ENCODE measurements around the gene GNG8. TPM values are rescaled to one million over a fixed set of nuclear protein-coding genes. Genes with fewer than 3 reads are reported as not detected.

Gene GNG8
- total and polyA plus RNA-seq, 9 of the 15 experiments (the other 6 are each of a cell fraction or from before 2014, with no cell fraction given): 1.3 TPM; not detected in 8

DNA sequence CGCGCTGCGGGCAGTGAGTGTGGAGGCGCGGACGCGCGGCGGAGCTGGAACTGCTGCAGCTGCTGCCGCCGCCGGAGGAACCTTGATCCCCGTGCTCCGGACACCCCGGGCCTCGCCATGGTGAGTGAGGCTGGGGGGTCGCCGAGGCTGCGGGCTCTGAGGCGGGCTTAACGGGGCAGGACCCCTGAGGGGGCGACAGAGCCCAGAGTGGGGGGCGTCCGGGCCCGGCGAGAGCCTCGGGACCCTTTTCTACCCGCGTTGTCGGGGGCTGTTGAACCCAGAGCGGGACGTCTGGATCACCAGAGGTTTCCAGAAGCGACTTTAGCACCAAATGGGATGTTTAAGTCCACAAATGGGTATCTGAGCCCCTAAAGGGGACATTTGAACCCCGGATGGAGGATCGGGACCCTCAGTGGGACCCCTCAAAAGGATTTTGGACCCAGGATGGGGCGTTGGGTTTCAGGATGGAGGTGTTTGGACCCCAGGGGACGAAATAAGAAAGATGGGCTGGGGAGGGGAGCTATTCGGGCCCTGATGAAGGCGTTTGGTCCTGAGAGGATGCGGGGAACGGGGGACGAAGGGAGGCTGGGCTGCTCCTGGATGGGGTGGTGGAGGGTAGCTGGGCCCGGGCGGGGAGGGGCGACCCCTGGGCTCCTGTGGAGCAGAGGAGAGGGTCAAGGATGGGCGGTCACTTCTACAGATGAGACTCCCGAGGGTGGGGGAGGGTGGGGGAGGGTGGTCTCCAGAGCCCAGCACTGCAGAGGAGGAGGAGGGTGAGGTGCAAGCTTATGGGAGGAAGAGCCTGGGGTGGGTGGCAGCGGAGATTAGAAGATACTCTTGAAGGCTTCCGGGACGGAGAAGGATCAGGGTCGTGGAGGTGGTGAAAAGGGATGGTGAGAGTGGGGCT is 34.4 kb downstream of the GNG8 start, which contains the start of gene CALM3 (continued):
- TF ChIP-seq, protein P1, sequence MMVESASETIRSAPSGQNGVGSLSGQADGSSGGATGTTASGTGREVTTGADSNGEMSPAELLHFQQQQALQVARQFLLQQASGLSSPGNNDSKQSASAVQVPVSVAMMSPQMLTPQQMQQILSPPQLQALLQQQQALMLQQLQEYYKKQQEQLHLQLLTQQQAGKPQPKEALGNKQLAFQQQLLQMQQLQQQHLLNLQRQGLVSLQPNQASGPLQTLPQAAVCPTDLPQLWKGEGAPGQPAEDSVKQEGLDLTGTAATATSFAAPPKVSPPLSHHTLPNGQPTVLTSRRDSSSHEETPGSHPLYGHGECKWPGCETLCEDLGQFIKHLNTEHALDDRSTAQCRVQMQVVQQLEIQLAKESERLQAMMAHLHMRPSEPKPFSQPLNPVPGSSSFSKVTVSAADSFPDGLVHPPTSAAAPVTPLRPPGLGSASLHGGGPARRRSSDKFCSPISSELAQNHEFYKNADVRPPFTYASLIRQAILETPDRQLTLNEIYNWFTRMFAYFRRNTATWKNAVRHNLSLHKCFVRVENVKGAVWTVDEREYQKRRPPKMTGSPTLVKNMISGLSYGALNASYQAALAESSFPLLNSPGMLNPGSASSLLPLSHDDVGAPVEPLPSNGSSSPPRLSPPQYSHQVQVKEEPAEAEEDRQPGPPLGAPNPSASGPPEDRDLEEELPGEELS (CRISPR knock-in tag; IDR thresholded peaks at IDR 0.05; ENCODE audit: borderline replicate concordance): 0 out of 2 replicates have a peak, but pooled peaks have one; percentile 4
- TF ChIP-seq CHCHD3 (CRISPR knock-in tag; IDR thresholded peaks at IDR 0.05): no peak
- TF ChIP-seq XRCC5 (IDR thresholded peaks at IDR 0.05; ENCODE audit: low read depth, low read length): peak; percentile 30; the same call in 1 of the 2 replicates
- peak; percentile 88; the same call in 1 of the 2 replicates for TF ChIP-seq PHF8 (IDR thresholded peaks at IDR 0.05; ENCODE audit: borderline replicate concordance, low read length)
- TF ChIP-seq, protein P2, sequence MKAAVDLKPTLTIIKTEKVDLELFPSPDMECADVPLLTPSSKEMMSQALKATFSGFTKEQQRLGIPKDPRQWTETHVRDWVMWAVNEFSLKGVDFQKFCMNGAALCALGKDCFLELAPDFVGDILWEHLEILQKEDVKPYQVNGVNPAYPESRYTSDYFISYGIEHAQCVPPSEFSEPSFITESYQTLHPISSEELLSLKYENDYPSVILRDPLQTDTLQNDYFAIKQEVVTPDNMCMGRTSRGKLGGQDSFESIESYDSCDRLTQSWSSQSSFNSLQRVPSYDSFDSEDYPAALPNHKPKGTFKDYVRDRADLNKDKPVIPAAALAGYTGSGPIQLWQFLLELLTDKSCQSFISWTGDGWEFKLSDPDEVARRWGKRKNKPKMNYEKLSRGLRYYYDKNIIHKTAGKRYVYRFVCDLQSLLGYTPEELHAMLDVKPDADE (conservative IDR thresholded peaks at IDR 0.05; ENCODE audit: control insufficient read depth, low read depth, low read length): 0 out of 2 replicates have a peak, but pooled peaks have one; percentile 41
- TF ChIP-seq PTRF (tag; IDR thresholded peaks at IDR 0.05): no peak
- TF ChIP-seq YY1 (IDR thresholded peaks at IDR 0.05; ENCODE audit: borderline replicate concordance in 1 of 3, control insufficient read depth in 1 of 3, extremely low read depth in 1 of 3, insufficient read depth in 3 of 3, insufficient read length in 1 of 3, insufficient replicate concordance in 2 of 3, low read depth in 1 of 3, low read length in 2 of 3): peak in 1 of 3 experiments; percentile 43
- 0 out of 4 replicates have a peak, but pooled peaks of 1 of the 2 experiments have one; percentile 8 for TF ChIP-seq KDM1A (IDR thresholded peaks at IDR 0.05)
- no peak for TF ChIP-seq RFX5 (IDR thresholded peaks at IDR 0.05; ENCODE audit: low read depth, low read length)
- TF ChIP-seq ZNF282 (CRISPR knock-in tag; IDR thresholded peaks at IDR 0.05): no peak
- TF ChIP-seq POLR2B (IDR thresholded peaks at IDR 0.05; ENCODE audit: low read depth, partially characterized antibody): peak; percentile 51
- TF ChIP-seq SUPT5H (IDR thresholded peaks at IDR 0.05): peak; percentile 68
- no peak for TF ChIP-seq BCL6 (CRISPR knock-in tag; IDR thresholded peaks at IDR 0.05)
- TF ChIP-seq, protein P3, sequence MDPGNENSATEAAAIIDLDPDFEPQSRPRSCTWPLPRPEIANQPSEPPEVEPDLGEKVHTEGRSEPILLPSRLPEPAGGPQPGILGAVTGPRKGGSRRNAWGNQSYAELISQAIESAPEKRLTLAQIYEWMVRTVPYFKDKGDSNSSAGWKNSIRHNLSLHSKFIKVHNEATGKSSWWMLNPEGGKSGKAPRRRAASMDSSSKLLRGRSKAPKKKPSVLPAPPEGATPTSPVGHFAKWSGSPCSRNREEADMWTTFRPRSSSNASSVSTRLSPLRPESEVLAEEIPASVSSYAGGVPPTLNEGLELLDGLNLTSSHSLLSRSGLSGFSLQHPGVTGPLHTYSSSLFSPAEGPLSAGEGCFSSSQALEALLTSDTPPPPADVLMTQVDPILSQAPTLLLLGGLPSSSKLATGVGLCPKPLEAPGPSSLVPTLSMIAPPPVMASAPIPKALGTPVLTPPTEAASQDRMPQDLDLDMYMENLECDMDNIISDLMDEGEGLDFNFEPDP (CRISPR knock-in tag; IDR thresholded peaks at IDR 0.05): 0 out of 2 replicates have a peak, but pooled peaks have one; percentile 71
- TF ChIP-seq, protein P4, sequence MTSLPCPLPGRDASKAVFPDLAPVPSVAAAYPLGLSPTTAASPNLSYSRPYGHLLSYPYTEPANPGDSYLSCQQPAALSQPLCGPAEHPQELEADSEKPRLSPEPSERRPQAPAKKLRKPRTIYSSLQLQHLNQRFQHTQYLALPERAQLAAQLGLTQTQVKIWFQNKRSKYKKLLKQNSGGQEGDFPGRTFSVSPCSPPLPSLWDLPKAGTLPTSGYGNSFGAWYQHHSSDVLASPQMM (CRISPR knock-in tag; IDR thresholded peaks at IDR 0.05): no peak
- TF ChIP-seq BDP1 (IDR thresholded peaks at IDR 0.05; ENCODE audit: insufficient read depth, insufficient read length): no peak
- peak; percentile 52; the same call in 1 of the 2 replicates for TF ChIP-seq ZBTB7A (IDR thresholded peaks at IDR 0.05; ENCODE audit: borderline replicate concordance, control insufficient read depth, low read depth, low read length)
- TF ChIP-seq ZNF263 (CRISPR knock-in tag; IDR thresholded peaks at IDR 0.05; ENCODE audit: borderline replicate concordance): peak; percentile 93
- TF ChIP-seq SMAD4 (CRISPR knock-in tag; conservative IDR thresholded peaks at IDR 0.05): no peak
- no peak for TF ChIP-seq ZNF175 (CRISPR knock-in tag; IDR thresholded peaks at IDR 0.05; ENCODE audit: low read depth)

Data from K562 (cell line).